Neural progenitor cell (in vitro differentiated cells): ENCODE measurements around the gene MSI2.

Experiments
- CTCF ChIP-seq: fragments of 200-600 bp; sonication (generic); IDR thresholded peaks from 2 replicates; pipeline ENCODE4 v1.5.1; 2017; ENCODE audit warnings: antibody characterized with exemption, mild to moderate bottlenecking
- EZH2 ChIP-seq: fragments of 200-600 bp; sonication (generic); IDR thresholded peaks from 2 replicates; pipeline ENCODE4 v1.6.1; 2017; ENCODE audit warnings: antibody characterized with exemption, mild to moderate bottlenecking, moderate library complexity
- EZH2phosphoT487 ChIP-seq: fragments of 200-600 bp; sonication (generic); IDR thresholded peaks from 2 replicates; pipeline ENCODE4 v1.6.1; 2017; ENCODE audit warnings: antibody characterized with exemption

- no peak for TF ChIP-seq CTCF
- no peak for TF ChIP-seq EZH2phosphoT487
- no peak for TF ChIP-seq EZH2
Measured at GRCh38 chr17:57352665-57353175, 96.4 kb downstream of the MSI2 start.
